Left lung (tissue), 10 donors: ENCODE data around the gene ZNRF1. TPM values are rescaled to one million over a fixed set of nuclear protein-coding genes. Genes with fewer than 3 reads are reported as not detected.

Experiments
- ATAC-seq: fragments of 200-7000 bp; cut with Tn5 transposase; one replicate; pipeline ENCODE4 v1.9.1; 2020; ENCODE audit warnings: moderate library complexity
- DNase-seq, 4 donors: peaks; one replicate each; pipeline ENCODE4 v3.0.0-alpha.2; 2013 to 2020
- H3K27ac ChIP-seq, 2 donors: fragments of 200-600 bp; sonication (generic) in 1 of 2; one replicate each; pipeline versions ENCODE4 v1.5.0 to v1.8.0; 2020 to 2021
- H3K27me3 ChIP-seq, 2 donors: fragments of 200-600 bp; sonication (generic) in 1 of 2; one replicate each; pipeline versions ENCODE4 v1.5.0 to v1.8.0; 2020 to 2021
- H3K36me3 ChIP-seq, 2 donors: fragments of 200-600 bp; sonication (generic) in 1 of 2; one replicate each; pipeline versions ENCODE4 v1.5.0 to v1.8.0; 2020 to 2021
- H3K4me1 ChIP-seq, 2 donors: fragments of 200-600 bp; one replicate each; pipeline ENCODE4 v1.8.0; 2021
- H3K4me3 ChIP-seq, 2 donors: fragments of 200-600 bp; sonication (generic) in 1 of 2; one replicate each; pipeline versions ENCODE4 v1.5.0 to v1.8.0; 2020 to 2021; ENCODE audit warnings: mild to moderate bottlenecking in 1 of 2
- H3K9me3 ChIP-seq, 2 donors: fragments of 200-600 bp; sonication (generic) in 1 of 2; one replicate each; pipeline versions ENCODE4 v1.5.0 to v1.8.0; 2020 to 2021
- intact Hi-C, 2 donors: fragments of 100-400 bp; cut with DNase I; formaldehyde crosslinking; loops; one replicate each; pipeline versions ENCODE4 v1.11.2 to v1.14.2; 2022
- polyA plus RNA-seq, 6 donors: library from polyadenylated mRNA; unstranded; fragments of 120-200 nt; gene quantifications; one replicate each; pipeline ENCODE4 v1.2.1, GENCODE V29; 2013; ENCODE audit not compliant: insufficient read length in 6 of 6
- total RNA-seq, 2 donors: library from RNA; stranded (reverse); fragmentation: NEBNext Ultra II Directional; extraction: Animal tissue kit (Norgen Biotek cat#: 25700); gene quantifications; one replicate each; pipeline ENCODE4 v1.2.1, GENCODE V29; 2021
- TF ChIP-seq, protein P1 (sequence below), 2 donors: fragments of 200-600 bp; sonication (generic) in 1 of 2; IDR thresholded peaks; one replicate each; pipeline versions ENCODE4 v1.5.0 to v1.8.0; 2021; ENCODE audit warnings: antibody characterized with exemption in 2 of 2
- donor health status: DM: no; HTN: yes; CAD: no.
- donor health status: DM: no; HTN: no; CAD: no.

ZNRF1 gene
- total and polyA plus RNA-seq, 8 donors, result 24.3 to 60.8 (median 46.5) TPM

DNA sequence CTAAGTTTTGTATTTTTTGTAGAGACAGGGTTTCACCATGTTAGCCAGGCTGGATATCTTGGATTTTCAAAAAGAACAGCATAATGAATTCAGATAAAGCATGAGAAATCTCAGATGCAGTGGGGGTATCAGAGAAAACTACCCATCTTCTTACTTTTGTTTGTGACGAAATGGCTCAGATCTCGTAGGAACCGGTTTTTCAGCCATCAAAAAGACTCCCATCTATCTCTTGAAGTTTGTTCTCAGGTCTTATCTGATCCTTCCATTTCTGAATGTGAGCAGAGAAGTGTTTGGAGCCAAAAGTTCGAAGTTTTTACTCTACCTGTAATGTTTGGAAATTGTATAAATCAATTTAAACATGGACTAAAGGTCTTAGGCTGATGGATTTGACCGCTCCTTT, 60.6 kb downstream of the ZNRF1 start:
- no peaks in the 10 kb centered on the region for H3K9me3 ChIP-seq
- ATAC-seq (no peak), DNase-seq (no peak)
- TF ChIP-seq, protein P1, sequence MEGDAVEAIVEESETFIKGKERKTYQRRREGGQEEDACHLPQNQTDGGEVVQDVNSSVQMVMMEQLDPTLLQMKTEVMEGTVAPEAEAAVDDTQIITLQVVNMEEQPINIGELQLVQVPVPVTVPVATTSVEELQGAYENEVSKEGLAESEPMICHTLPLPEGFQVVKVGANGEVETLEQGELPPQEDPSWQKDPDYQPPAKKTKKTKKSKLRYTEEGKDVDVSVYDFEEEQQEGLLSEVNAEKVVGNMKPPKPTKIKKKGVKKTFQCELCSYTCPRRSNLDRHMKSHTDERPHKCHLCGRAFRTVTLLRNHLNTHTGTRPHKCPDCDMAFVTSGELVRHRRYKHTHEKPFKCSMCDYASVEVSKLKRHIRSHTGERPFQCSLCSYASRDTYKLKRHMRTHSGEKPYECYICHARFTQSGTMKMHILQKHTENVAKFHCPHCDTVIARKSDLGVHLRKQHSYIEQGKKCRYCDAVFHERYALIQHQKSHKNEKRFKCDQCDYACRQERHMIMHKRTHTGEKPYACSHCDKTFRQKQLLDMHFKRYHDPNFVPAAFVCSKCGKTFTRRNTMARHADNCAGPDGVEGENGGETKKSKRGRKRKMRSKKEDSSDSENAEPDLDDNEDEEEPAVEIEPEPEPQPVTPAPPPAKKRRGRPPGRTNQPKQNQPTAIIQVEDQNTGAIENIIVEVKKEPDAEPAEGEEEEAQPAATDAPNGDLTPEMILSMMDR (IDR thresholded peaks at IDR 0.05), result no peak
- no peak overlapping the region for H3K27ac ChIP-seq
- intact Hi-C loops, result no loop called here
- H3K27me3 ChIP-seq, result no peaks in the 10 kb centered on the region
- peaks cover 13 to 49% of the 10 kb centered on the region in 2 donors for H3K4me1 ChIP-seq
- no peak overlapping the region for H3K4me3 ChIP-seq
- no peaks in the 10 kb centered on the region for H3K36me3 ChIP-seq

- H3K27me3 ChIP-seq, result no peaks in the 10 kb centered on the region
- H3K36me3 ChIP-seq, result no peaks in the 10 kb centered on the region
- peaks cover 17 to 56% of the 10 kb centered on the region in 2 donors for H3K4me1 ChIP-seq
- H3K4me3 ChIP-seq, result no peak overlapping the region
- no peaks in the 10 kb centered on the region for H3K9me3 ChIP-seq
- DNase-seq, result no peak
- no peak overlapping the region for H3K27ac ChIP-seq
- no peak for ATAC-seq
- TF ChIP-seq, protein P1 (IDR thresholded peaks at IDR 0.05), result no peak
- intact Hi-C loops, result no loop called here
Measured at GRCh38 chr16:75060723-75061122, 61.9 kb downstream of the ZNRF1 start.

GRCh38 chr16:75061669-75062068, 62.8 kb downstream of the ZNRF1 start:
- H3K9me3 ChIP-seq, result no peaks in the 10 kb centered on the region
- TF ChIP-seq, protein P1 (IDR thresholded peaks at IDR 0.05), result no peak
- DNase-seq (peak in 1 of 4 donors; percentile 30), ATAC-seq (no peak)
- intact Hi-C loops, result no loop called here
- H3K27me3 ChIP-seq, result no peaks in the 10 kb centered on the region
- H3K36me3 ChIP-seq, result no peaks in the 10 kb centered on the region
- no peak overlapping the region for H3K4me3 ChIP-seq
- H3K4me1 ChIP-seq, result peaks cover 19 to 60% of the 10 kb centered on the region in 2 donors
- H3K27ac ChIP-seq, result peak overlapping the region; percentile 41 to 75

GRCh38 chr16:75062135-75062975, 63.5 kb downstream of the ZNRF1 start:
- TF ChIP-seq, protein P1 (IDR thresholded peaks at IDR 0.05), result no peak
- intact Hi-C loops, result no loop called here
- no peaks in the 10 kb centered on the region for H3K9me3 ChIP-seq
- ATAC-seq (peak; percentile 15), DNase-seq (peak in 2 of 4 donors; percentile 81 to 85)
- no peaks in the 10 kb centered on the region for H3K36me3 ChIP-seq
- no peaks in the 10 kb centered on the region for H3K27me3 ChIP-seq
- H3K27ac ChIP-seq, result peak overlapping the region; percentile 41 to 75
- H3K4me1 ChIP-seq, result peaks cover 19 to 60% of the 10 kb centered on the region in 2 donors
- H3K4me3 ChIP-seq, result no peak overlapping the region

- H3K27ac ChIP-seq, result peak overlapping the region in 1 of 2 donors; percentile 75
Measured at GRCh38 chr16:75062976-75063346, 64.1 kb downstream of the ZNRF1 start.

More at GRCh38 chr16:75062976-75063346, 64.1 kb downstream of the ZNRF1 start:
- Histone ChIP-seq H3K9me3 (no peaks in the 10 kb centered on the region), H3K27me3 (no peaks in the 10 kb centered on the region), H3K4me1 (peaks cover 19 to 61% of the 10 kb centered on the region in 2 donors), H3K36me3 (no peaks in the 10 kb centered on the region), H3K4me3 (no peak overlapping the region)
- TF ChIP-seq, protein P1 (IDR thresholded peaks at IDR 0.05), result no peak
- intact Hi-C loops, result no loop called here
- ATAC-seq, result no peak
- DNase-seq, result no peak
